Measurements from ENCODE around the gene CAMK2B.

The CAMK2B gene

DNA sequence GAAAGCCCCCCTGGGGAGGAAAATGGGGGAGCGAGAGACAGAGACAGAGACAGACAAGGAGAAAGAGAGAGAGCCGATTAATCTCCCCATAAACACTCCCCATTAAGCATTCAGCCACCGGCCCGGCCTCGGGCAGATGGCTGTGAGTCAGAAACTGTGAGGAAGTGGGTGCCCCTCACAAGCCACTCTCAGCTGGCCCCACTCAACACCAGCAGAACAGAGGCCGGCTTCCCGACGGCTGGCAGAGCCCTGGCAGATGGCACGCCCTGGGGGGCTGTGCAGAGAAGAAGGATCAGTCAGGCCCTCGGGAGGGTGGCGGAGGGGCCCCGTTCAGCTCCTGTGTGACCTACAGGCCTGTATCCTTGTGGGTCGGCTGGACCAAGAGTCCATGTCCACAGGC is 41.2 kb downstream of the CAMK2B start:
- Histone ChIP-seq H2AFZ (ENCODE audit: low read length) (no peak overlapping the region), H3K4me1 (ENCODE audit: insufficient read depth, low read length, poor library complexity, severe bottlenecking) (no peaks in the 10 kb centered on the region)

DNA sequence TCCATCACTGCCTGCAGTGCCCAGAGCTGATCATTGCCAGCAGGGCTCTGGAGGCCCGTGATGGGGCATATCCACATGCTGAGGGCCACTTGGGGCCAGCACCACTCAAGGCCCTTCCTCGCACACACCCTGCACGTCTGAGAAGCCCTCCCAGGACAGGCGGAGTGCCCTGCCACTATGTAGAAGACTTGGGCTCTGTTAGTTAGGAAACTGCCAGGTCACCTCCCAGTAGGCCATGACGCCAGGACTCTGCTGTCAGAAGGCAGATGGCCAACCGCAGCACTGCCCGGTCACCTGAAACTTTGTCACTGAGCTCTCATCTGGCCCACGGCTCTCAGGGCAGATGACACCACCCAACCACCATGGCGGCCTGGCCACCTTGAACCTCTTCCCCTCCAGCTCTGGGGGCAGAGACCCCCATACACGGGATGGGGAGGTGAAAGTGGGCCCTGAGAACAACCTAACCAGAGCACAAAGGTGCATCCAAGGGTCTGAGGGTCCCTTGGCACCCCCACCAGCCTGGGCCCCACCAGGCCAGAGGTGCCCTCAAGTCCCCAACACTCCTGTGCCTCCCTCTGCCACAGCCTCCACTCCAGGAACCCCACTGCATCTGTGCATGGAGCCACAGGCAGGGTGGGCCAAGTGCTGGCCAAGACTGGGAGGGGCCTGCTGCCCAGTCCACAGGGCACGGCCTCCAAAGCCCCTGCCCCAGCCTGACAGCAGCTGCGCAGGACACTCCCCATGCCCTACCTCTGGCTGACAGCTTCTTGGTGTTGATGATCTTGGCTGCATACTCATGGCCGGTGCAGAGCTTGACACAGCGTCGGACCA is 41.8 kb downstream of the CAMK2B start:
- H3K9me3 ChIP-seq (ENCODE audit: insufficient read depth, low read depth, low read length), result no peaks in the 10 kb centered on the region
- no peak overlapping the region for H3K9ac ChIP-seq (ENCODE audit: low read depth, low read length, poor library complexity, severe bottlenecking)
- no peaks in the 10 kb centered on the region for H3K79me2 ChIP-seq (ENCODE audit: insufficient read depth, low read length)
- TF ChIP-seq CTCF (conservative IDR thresholded peaks at IDR 0.05; ENCODE audit: low read length), result no peak
- TF ChIP-seq EZH2phosphoT487 (IDR thresholded peaks at IDR 0.05; ENCODE audit: borderline replicate concordance), result no peak
- H3K4me1 ChIP-seq (ENCODE audit: insufficient read depth, low read length, poor library complexity, severe bottlenecking), result no peaks in the 10 kb centered on the region
- H3K4me3 ChIP-seq (ENCODE audit: low read length, poor library complexity, severe bottlenecking), result no peak overlapping the region
- H4K20me1 ChIP-seq (ENCODE audit: insufficient read depth, low read length, poor library complexity, severe bottlenecking), result no peaks in the 10 kb centered on the region
- no peak overlapping the region for H2AFZ ChIP-seq (ENCODE audit: low read length)
- no peaks in the 10 kb centered on the region for H3K9me2 ChIP-seq (replicated peaks; ENCODE audit: low read depth, low read length)
- H3K36me3 ChIP-seq (ENCODE audit: insufficient read depth, low read length), result no peaks in the 10 kb centered on the region
- no peak overlapping the region for H3K4me2 ChIP-seq (ENCODE audit: low read depth, low read length, poor library complexity, severe bottlenecking)
- H3K27me3 ChIP-seq (ENCODE audit: insufficient read depth, low read length, poor library complexity, severe bottlenecking), result no peaks in the 10 kb centered on the region
- H3F3A ChIP-seq (ENCODE audit: low read depth), result no peaks in the 10 kb centered on the region

More for the DNA sequence above, 41.2 kb downstream of the CAMK2B start:
- Histone ChIP-seq H3F3A (ENCODE audit: low read depth) (no peaks in the 10 kb centered on the region), H4K20me1 (ENCODE audit: insufficient read depth, low read length, poor library complexity, severe bottlenecking) (no peaks in the 10 kb centered on the region), H3K4me2 (ENCODE audit: low read depth, low read length, poor library complexity, severe bottlenecking) (no peak overlapping the region), H3K27me3 (ENCODE audit: insufficient read depth, low read length, poor library complexity, severe bottlenecking) (no peaks in the 10 kb centered on the region), H3K9me2 (replicated peaks; ENCODE audit: low read depth, low read length) (no peaks in the 10 kb centered on the region), H3K36me3 (ENCODE audit: insufficient read depth, low read length) (no peaks in the 10 kb centered on the region), H3K4me3 (ENCODE audit: low read length, poor library complexity, severe bottlenecking) (no peak overlapping the region), H3K9me3 (ENCODE audit: insufficient read depth, low read depth, low read length) (no peaks in the 10 kb centered on the region), H3K79me2 (ENCODE audit: insufficient read depth, low read length) (no peaks in the 10 kb centered on the region), H3K9ac (ENCODE audit: low read depth, low read length, poor library complexity, severe bottlenecking) (no peak overlapping the region)
- TF ChIP-seq EZH2phosphoT487 (IDR thresholded peaks at IDR 0.05; ENCODE audit: borderline replicate concordance) (no peak), CTCF (conservative IDR thresholded peaks at IDR 0.05; ENCODE audit: low read length) (no peak)

- H3K4me2 ChIP-seq (ENCODE audit: low read depth, low read length, poor library complexity, severe bottlenecking), result no peak overlapping the region
Measured at GRCh38 chr7:44282601-44283171, 42.7 kb downstream of the CAMK2B start.

More at GRCh38 chr7:44282601-44283171, 42.7 kb downstream of the CAMK2B start:
- no peak overlapping the region for H3K4me3 ChIP-seq (ENCODE audit: low read length, poor library complexity, severe bottlenecking)
- H3K36me3 ChIP-seq (ENCODE audit: insufficient read depth, low read length), result no peaks in the 10 kb centered on the region
- no peaks in the 10 kb centered on the region for H3F3A ChIP-seq (ENCODE audit: low read depth)
- H3K9ac ChIP-seq (ENCODE audit: low read depth, low read length, poor library complexity, severe bottlenecking), result no peak overlapping the region
- no peaks in the 10 kb centered on the region for H3K9me2 ChIP-seq (replicated peaks; ENCODE audit: low read depth, low read length)
- no peaks in the 10 kb centered on the region for H3K79me2 ChIP-seq (ENCODE audit: insufficient read depth, low read length)
- no peak for TF ChIP-seq CTCF (conservative IDR thresholded peaks at IDR 0.05; ENCODE audit: low read length)
- no peak for TF ChIP-seq EZH2phosphoT487 (IDR thresholded peaks at IDR 0.05; ENCODE audit: borderline replicate concordance)
- H3K27me3 ChIP-seq (ENCODE audit: insufficient read depth, low read length, poor library complexity, severe bottlenecking), result no peaks in the 10 kb centered on the region
- no peaks in the 10 kb centered on the region for H4K20me1 ChIP-seq (ENCODE audit: insufficient read depth, low read length, poor library complexity, severe bottlenecking)
- no peak overlapping the region for H2AFZ ChIP-seq (ENCODE audit: low read length)
- no peaks in the 10 kb centered on the region for H3K9me3 ChIP-seq (ENCODE audit: insufficient read depth, low read depth, low read length)
- H3K4me1 ChIP-seq (ENCODE audit: insufficient read depth, low read length, poor library complexity, severe bottlenecking), result no peaks in the 10 kb centered on the region

Measured in Loucy (cell line).